Epithelial cell of proximal tubule (primary cell): ENCODE data around the gene RGS14. TPM values are rescaled to one million over a fixed set of nuclear protein-coding genes. Genes with fewer than 3 reads are reported as not detected.
"Not testable (repeated sequence)": the region's sequence is repeated elsewhere in the genome, so short reads cannot be mapped to it uniquely, and the experiment has no call there.

Experiments
- DNase-seq: peaks from one replicate; pipeline ENCODE4 v3.0.0-alpha.2; 2011; ENCODE audit warnings: low read depth
- H3K4me3 ChIP-seq: 2 replicates; pipeline ENCODE4 v1.5.1; 2011; ENCODE audit warnings: low read depth, mild to moderate bottlenecking, low read length
- CTCF ChIP-seq: conservative IDR thresholded peaks from 2 replicates; pipeline ENCODE4 v1.5.1; 2012; ENCODE audit warnings: low read depth, mild to moderate bottlenecking, low read length
- total RNA-seq: library from RNA; depleted of rRNA; stranded (reverse); fragments of >200 nt; gene quantifications from 2 replicates; pipeline ENCODE4 v1.2.3, GENCODE V29; 2015

The RGS14 gene
- total RNA-seq, 1 donor from 2014 or later = 19.6 TPM

DNA sequence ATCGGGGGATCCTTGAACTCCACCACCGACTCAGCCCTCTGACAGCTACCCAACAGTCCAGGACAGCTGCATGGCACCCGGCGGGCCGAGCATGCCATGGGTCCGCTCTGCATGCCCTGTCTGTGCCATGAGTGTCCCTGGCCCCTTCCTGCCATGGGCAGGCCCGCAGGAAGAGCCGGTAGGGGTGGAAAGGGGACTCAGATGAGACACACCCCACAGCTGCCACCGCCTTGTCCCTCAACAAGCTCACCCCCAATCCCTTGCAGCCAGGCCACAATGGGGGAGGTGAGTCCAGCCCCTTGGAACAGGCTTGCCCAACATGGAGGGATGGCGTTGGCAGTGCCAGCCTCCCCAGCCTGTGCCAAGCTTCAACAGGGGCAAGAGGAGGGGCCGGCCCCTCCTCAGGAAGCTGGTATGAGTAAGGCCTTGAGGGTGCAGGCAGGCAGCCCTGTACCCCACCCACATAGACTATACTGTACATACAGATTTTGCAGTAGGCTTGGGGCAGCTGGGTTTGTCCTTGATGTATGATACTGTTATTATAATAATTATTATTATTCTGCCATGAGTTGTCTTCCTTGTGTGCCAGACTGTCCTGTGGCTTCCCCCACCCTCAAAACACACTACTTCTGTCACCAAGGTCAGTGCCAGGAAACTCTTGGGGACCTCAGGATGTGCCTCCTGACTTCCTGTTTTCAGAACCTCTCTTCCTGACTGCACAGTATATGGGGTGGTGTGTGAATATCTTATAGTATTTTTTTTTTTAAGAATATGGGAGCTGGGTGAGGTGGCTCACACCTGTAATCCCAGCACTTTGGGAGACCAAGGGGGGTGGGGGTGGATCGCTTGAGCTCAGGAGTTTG, 14.5 kb downstream of the RGS14 start:
- peak overlapping the region; percentile 86 for H3K4me3 ChIP-seq
- no peak for TF ChIP-seq CTCF
- no peak for DNase-seq

DNA sequence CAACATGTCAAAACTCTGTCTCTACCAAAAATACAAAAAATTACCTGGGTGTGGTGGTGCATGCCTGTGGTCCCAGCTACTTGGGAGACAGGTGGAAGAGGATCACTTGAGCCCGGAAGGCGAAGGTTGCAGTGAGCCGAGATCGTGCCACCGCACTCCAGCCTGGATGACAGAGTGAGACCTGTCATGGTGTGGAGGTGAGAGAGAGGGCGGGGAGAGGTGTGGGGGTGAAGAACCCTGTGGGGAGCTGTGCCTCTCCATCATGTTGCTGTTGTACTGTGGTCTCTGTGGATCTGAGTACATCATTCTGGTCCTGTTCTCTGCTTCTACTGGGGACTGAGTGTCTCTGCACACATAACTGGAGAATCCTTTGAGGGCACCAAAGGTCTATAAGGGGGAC, 15.2 kb downstream of the RGS14 start:
- TF ChIP-seq CTCF = no peak
- no peak for DNase-seq
- no peak overlapping the region for H3K4me3 ChIP-seq

DNA sequence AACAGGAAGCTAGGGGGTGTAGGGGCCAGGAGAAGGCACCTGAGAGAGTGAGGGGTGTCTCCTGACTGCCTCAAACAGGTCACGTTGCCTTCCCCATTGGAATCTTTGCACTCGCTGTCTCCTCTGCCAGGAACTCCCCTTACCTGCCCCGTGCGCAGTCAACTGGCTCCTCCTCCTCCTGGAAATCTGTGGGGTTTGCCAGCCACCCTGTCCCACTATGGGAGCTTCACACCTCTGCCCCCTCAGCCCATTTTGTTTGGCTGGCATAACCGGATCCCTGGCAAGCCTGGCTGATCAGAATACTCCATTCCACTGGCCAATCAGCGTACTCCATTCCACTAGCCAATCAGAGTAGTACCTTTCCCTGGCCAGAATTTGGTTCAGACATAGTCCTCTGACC, 16.1 kb downstream of the RGS14 start:
- H3K4me3 ChIP-seq = no peak overlapping the region
- no peak for DNase-seq
- no peak for TF ChIP-seq CTCF

GRCh38 chr5:177374211-177374610, 16.5 kb downstream of the RGS14 start:
- TF ChIP-seq CTCF = no peak
- no peak overlapping the region for H3K4me3 ChIP-seq
- DNase-seq = no peak

GRCh38 chr5:177375516-177375915, 17.8 kb downstream of the RGS14 start:
- DNase-seq, H3K4me3 ChIP-seq: not testable (repeated sequence)

- H3K4me3 ChIP-seq = no peak overlapping the region
- TF ChIP-seq CTCF = peak; percentile 17
- no peak for DNase-seq
Measured at GRCh38 chr5:177376107-177376506, 18.4 kb downstream of the RGS14 start.

DNA sequence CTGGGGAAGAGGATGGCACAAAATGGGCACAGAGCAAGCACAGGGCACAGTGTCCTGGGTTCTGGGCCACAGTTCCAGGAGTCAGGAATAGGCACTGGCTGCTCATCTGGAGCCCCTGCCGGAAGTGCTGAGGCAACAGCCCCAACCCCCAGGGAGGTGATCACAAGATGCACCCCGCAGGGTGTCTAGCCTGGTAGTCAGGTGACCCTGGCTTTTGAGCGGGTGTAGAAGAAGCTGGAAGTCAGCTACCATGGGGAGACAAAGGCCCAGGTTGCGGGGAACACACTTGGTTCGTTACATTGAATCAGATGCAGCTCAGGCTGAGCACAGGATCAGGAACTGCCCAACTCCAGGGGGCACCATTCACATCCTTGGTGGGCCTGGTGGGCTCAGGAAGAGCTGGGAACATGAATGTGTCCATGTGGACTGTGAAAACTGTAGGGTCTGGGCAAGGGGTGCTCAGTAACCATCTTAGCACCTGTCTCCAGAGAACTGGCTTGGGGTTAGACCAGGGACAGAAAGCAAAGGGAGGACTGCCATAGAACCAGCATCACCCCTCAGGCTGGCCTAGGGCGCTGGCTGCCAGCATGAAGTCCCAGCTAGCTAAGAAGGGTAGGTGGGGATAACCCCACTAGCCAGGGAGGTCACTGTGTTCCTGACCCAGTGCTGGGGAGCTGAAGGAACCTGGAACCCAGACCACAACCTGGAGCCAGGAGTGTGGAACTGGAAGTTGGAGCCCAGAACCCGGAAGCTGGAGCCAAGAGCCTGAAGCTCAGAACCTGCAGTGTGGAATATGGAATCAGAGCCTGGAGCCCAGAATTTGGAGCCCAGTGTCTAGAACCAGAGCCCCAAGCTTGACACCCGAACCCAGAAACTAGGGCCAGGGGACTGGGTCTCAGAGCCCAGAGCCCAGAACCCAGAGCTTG, 20.4 kb downstream of the RGS14 start:
- H3K4me3 ChIP-seq = no peak overlapping the region
- peak; percentile 22 for TF ChIP-seq CTCF

More for the DNA sequence above, 20.4 kb downstream of the RGS14 start:
- no peak for DNase-seq
